ENCODE results near the gene RAD51C. TPM values are rescaled to one million over a fixed set of nuclear protein-coding genes. Genes with fewer than 3 reads are reported as not detected.
"Not testable (repeated sequence)": the region's sequence is repeated elsewhere in the genome, so short reads cannot be mapped to it uniquely, and the experiment has no call there.

RAD51C gene
- polyA plus RNA-seq, 1 donor (not counting 4 experiments of a cell fraction or from before 2014, with no cell fraction given): 41.8 TPM

- TF ChIP-seq EZH2 (IDR thresholded peaks at IDR 0.05; ENCODE audit: low read length) (no peak), CTCF (optimal IDR thresholded peaks at IDR 0.05 in 1 of 3, IDR thresholded peaks at IDR 0.05 in 1 of 3, conservative IDR thresholded peaks at IDR 0.05 in 1 of 3; ENCODE audit: extremely low read depth in 1 of 3, insufficient read depth in 2 of 3, low read length in 3 of 3) (no peak)
- FAIRE-seq (peak; percentile 53), DNase-seq (ENCODE audit: low read depth, low spot score) (peak; percentile 91)
- Histone ChIP-seq H3K4me2 (ENCODE audit: control insufficient read depth, extremely low read depth, insufficient read depth, low read depth, low read length) (peak overlapping the region; percentile 76), H3K36me3 (ENCODE audit: control insufficient read depth in 2 of 2, extremely low read depth in 1 of 2, insufficient read depth in 2 of 2, low read length in 2 of 2) (no peaks in the 10 kb centered on the region), H2AFZ (ENCODE audit: control insufficient read depth, low read length) (peak overlapping the region; percentile 87), H3K9me1 (ENCODE audit: control insufficient read depth, extremely low read depth, insufficient read depth, low read length) (no peaks in the 10 kb centered on the region), H3K27me3 (ENCODE audit: control insufficient read depth, extremely low read depth, insufficient read depth, low read length) (peaks cover 3% of the 10 kb centered on the region), H3K9me3 (ENCODE audit: control insufficient read depth, low read depth, low read length) (no peaks in the 10 kb centered on the region), H3K4me3 (ENCODE audit: control insufficient read depth in 2 of 3, extremely low read depth in 1 of 3, insufficient read depth in 2 of 3, low read depth in 1 of 3, low read length in 3 of 3) (peak overlapping the region; percentile 10 to 64 (median 39)), H4K20me1 (ENCODE audit: control insufficient read depth, extremely low read depth, insufficient read depth, low read length) (no peaks in the 10 kb centered on the region), H3K9ac (ENCODE audit: control insufficient read depth, extremely low read depth, insufficient read depth, low read length) (peak overlapping the region; percentile 95), H3K79me2 (ENCODE audit: control insufficient read depth, insufficient read depth, low read length) (no peaks in the 10 kb centered on the region), H3K4me1 (ENCODE audit: control insufficient read depth, extremely low read depth, insufficient read depth, low read length) (peaks cover 6% of the 10 kb centered on the region), H3K27ac (ENCODE audit: control insufficient read depth, insufficient read depth, low read length) (peak overlapping the region; percentile 99)
- dilution Hi-C loops (cut with MboI; ENCODE audit: extremely low pct_ligation_motif_present, low sequenced_read_pairs): no loop called here
These were observed 33.3 kb upstream of the RAD51C start for GRCh38 chr17:58658804-58659713.

GRCh38 chr17:58659714-58660084, 32.7 kb upstream of the RAD51C start:
- peak overlapping the region; percentile 87 for H2AFZ ChIP-seq (ENCODE audit: control insufficient read depth, low read length)
- H3K9me3 ChIP-seq (ENCODE audit: control insufficient read depth, low read depth, low read length); H4K20me1 ChIP-seq (ENCODE audit: control insufficient read depth, extremely low read depth, insufficient read depth, low read length); H3K27me3 ChIP-seq (ENCODE audit: control insufficient read depth, extremely low read depth, insufficient read depth, low read length); DNase-seq (ENCODE audit: low read depth, low spot score); H3K4me1 ChIP-seq (ENCODE audit: control insufficient read depth, extremely low read depth, insufficient read depth, low read length); H3K9me1 ChIP-seq (ENCODE audit: control insufficient read depth, extremely low read depth, insufficient read depth, low read length); FAIRE-seq; dilution Hi-C loops (cut with MboI; ENCODE audit: extremely low pct_ligation_motif_present, low sequenced_read_pairs); H3K79me2 ChIP-seq (ENCODE audit: control insufficient read depth, insufficient read depth, low read length); H3K36me3 ChIP-seq (ENCODE audit: control insufficient read depth in 2 of 2, extremely low read depth in 1 of 2, insufficient read depth in 2 of 2, low read length in 2 of 2): not testable (repeated sequence)
- peak overlapping the region; percentile 76 for H3K4me2 ChIP-seq (ENCODE audit: control insufficient read depth, extremely low read depth, insufficient read depth, low read depth, low read length)
- H3K27ac ChIP-seq (ENCODE audit: control insufficient read depth, insufficient read depth, low read length): peak overlapping the region; percentile 99
- H3K4me3 ChIP-seq (ENCODE audit: control insufficient read depth in 2 of 3, extremely low read depth in 1 of 3, insufficient read depth in 2 of 3, low read depth in 1 of 3, low read length in 3 of 3): peak overlapping the region; percentile 10 to 64 (median 39)
- peak overlapping the region; percentile 95 for H3K9ac ChIP-seq (ENCODE audit: control insufficient read depth, extremely low read depth, insufficient read depth, low read length)
